HEK293 (cell line): ENCODE data around the gene GLDC.

Experiments
- CTCF ChIP-seq: fragments of 450-650 bp; formaldehyde crosslinking; IDR thresholded peaks from 2 replicates; pipeline ENCODE4 v1.5.1; 2016; ENCODE audit warnings: missing biosample characterization, missing genetic modification characterization
- HIC1 ChIP-seq: fragments of 450-650 bp; formaldehyde crosslinking; IDR thresholded peaks from 2 replicates; pipeline ENCODE4 v1.5.1; 2016; ENCODE audit warnings: missing biosample characterization, missing genetic modification characterization
- PATZ1 ChIP-seq: fragments of 450-650 bp; formaldehyde crosslinking; IDR thresholded peaks from 2 replicates; pipeline ENCODE4 v1.5.1; 2016; ENCODE audit warnings: missing biosample characterization, missing genetic modification characterization
- ZNF132 ChIP-seq: fragments of 450-650 bp; formaldehyde crosslinking; IDR thresholded peaks from 2 replicates; pipeline ENCODE4 v1.5.1; 2017; ENCODE audit warnings: missing biosample characterization, missing genetic modification characterization, borderline replicate concordance
- ZNF174 ChIP-seq: fragments of 450-650 bp; formaldehyde crosslinking; IDR thresholded peaks from 2 replicates; pipeline ENCODE4 v1.5.0; 2017; ENCODE audit warnings: missing biosample characterization, mild to moderate bottlenecking, missing genetic modification characterization
- ZNF324 ChIP-seq: fragments of 450-650 bp; formaldehyde crosslinking; IDR thresholded peaks from 2 replicates; pipeline ENCODE4 v1.5.1; 2016; ENCODE audit warnings: missing biosample characterization, missing genetic modification characterization
- ZNF404 ChIP-seq: fragments of 450-650 bp; formaldehyde crosslinking; IDR thresholded peaks from 2 replicates; pipeline ENCODE4 v1.5.1; 2017; ENCODE audit warnings: missing biosample characterization, missing genetic modification characterization
- ZNF830 ChIP-seq: fragments of 450-650 bp; IDR thresholded peaks from 2 replicates; pipeline ENCODE4 v1.5.0; 2018; ENCODE audit warnings: missing biosample characterization, missing genetic modification characterization, low read depth, mild to moderate bottlenecking, moderate library complexity

GRCh38 chr9:6564868-6565267 is 80.7 kb downstream of the GLDC start:
- TF ChIP-seq PATZ1 (tag by site-specific recombination) (no peak), ZNF132 (tag by site-specific recombination) (no peak), ZNF174 (no peak), ZNF324 (tag by site-specific recombination) (no peak), ZNF404 (tag by site-specific recombination) (no peak), CTCF (no peak), ZNF830 (tag by site-specific recombination) (no peak), HIC1 (tag by site-specific recombination) (no peak)
